HepG2 (cell line): ENCODE data around the gene ITPR1. TPM values are rescaled to one million over a fixed set of nuclear protein-coding genes. Genes with fewer than 3 reads are reported as not detected.

ENCODE experiments used
- ATAC-seq: fragments of 200-7000 bp; cut with Tn5 transposase; 3 replicates; pipeline ENCODE4 v1.9.1; 2020; ENCODE audit warnings: mild to moderate bottlenecking, moderate library complexity
- BruUV-seq: library from RNA; stranded (reverse); fragments of 400-500 nt; replicated peaks from 2 replicates; lab custom pipeline; 2021; lab: Mats Ljungman, UMichigan
- CTCF ChIA-PET: fragments of 300-600 bp; formaldehyde crosslinking; extraction: SDS; loops from one replicate; lab custom pipeline; 2021; ENCODE audit warnings: low total read pairs, inconsistent platforms, low intra/inter-chr PET ratio; lab: Yijun Ruan, JAX
- POLR2A ChIA-PET: fragments of 350-600 bp; sonication (Branson Sonifier 250); formaldehyde crosslinking; loops from one replicate; lab custom pipeline; 2020; ENCODE audit warnings: antibody characterized with exemption, inconsistent platforms; lab: Yijun Ruan, JAX
- DNase-seq: peaks from one replicate; pipeline ENCODE4 v3.0.0-alpha.2; 2015; ENCODE audit warnings: low spot score
- FAIRE-seq: peaks from 3 replicates; lab custom pipeline; 2011; peaks lifted over from hg19 to GRCh38; lab: Jason Lieb, UNC
- H2AFZ ChIP-seq: one replicate; pipeline ENCODE4 v1.6.1; 2011; ENCODE audit warnings: low read length, inconsistent platforms
- H3K27ac ChIP-seq: fragments of 300-600 bp; 3 replicates; pipeline ENCODE4 v1.8.0; 2011; ENCODE audit warnings: mixed run types, mild to moderate bottlenecking, mixed read lengths, low read length, inconsistent platforms; ENCODE audit not compliant: insufficient read depth; ENCODE audit errors: extremely low read length
- H3K27me3 ChIP-seq, 2 experiments: fragments of 200-600 bp in 1 of 2; 2 replicates in 1 of 2; 3 replicates in 1 of 2; pipeline versions ENCODE4 v1.6.0 to v1.8.0; 2011; ENCODE audit warnings: low read length in 2 of 2, mild to moderate bottlenecking in 2 of 2, moderate library complexity in 2 of 2, inconsistent platforms in 1 of 2; ENCODE audit not compliant: insufficient read depth in 2 of 2, control insufficient read depth in 1 of 2
- H3K36me3 ChIP-seq, 2 experiments: fragments of 200-600 bp in 1 of 2; replicated peaks in 1 of 2; 2 replicates in 1 of 2; 3 replicates in 1 of 2; pipeline versions ENCODE4 v1.5.1 to v1.8.0; 2011; ENCODE audit warnings: low read length in 2 of 2, inconsistent platforms in 1 of 2; ENCODE audit not compliant: insufficient read depth in 2 of 2, control insufficient read depth in 1 of 2
- H3K4me1 ChIP-seq: 2 replicates; pipeline ENCODE4 v1.5.1; 2012; ENCODE audit warnings: low read length, inconsistent platforms; ENCODE audit not compliant: insufficient read depth
- H3K4me2 ChIP-seq: 2 replicates; pipeline ENCODE4 v1.6.0; 2011; ENCODE audit warnings: low read depth, low read length, inconsistent platforms
- H3K4me3 ChIP-seq, 3 experiments: fragments of 200-600 bp in 1 of 3; sonication (generic), shearing (Covaris generic) in 1 of 3; replicated peaks in 1 of 3; 2 replicates each; pipeline ENCODE4 v1.5.1; 2011 to 2016; ENCODE audit warnings: low read length in 3 of 3, inconsistent platforms in 2 of 3, low read depth in 2 of 3, mild to moderate bottlenecking in 2 of 3, control low read depth in 1 of 3, mixed read lengths in 1 of 3; ENCODE audit not compliant: insufficient read depth in 1 of 3
- H3K79me2 ChIP-seq: one replicate; pipeline ENCODE4 v1.6.1; 2011; ENCODE audit warnings: low read length, inconsistent platforms; ENCODE audit not compliant: insufficient read depth
- H3K9ac ChIP-seq: 2 replicates; pipeline ENCODE4 v1.6.0; 2011; ENCODE audit warnings: mild to moderate bottlenecking, low read depth, low read length, inconsistent platforms; ENCODE audit not compliant: insufficient read depth
- H3K9me3 ChIP-seq: 2 replicates; pipeline ENCODE4 v1.5.1; 2012; ENCODE audit warnings: mild to moderate bottlenecking, low read length
- H4K20me1 ChIP-seq: 2 replicates; pipeline ENCODE4 v1.6.0; 2011; ENCODE audit warnings: inconsistent platforms, mild to moderate bottlenecking, low read length, moderate library complexity; ENCODE audit not compliant: insufficient read depth
- IRF2 ChIP-seq: IDR thresholded peaks from 2 replicates; pipeline ENCODE4 v1.6.1; 2018; ENCODE audit warnings: missing genetic modification reagents, missing compliant biosample characterization
- PHF20 ChIP-seq: sonication (generic); formaldehyde crosslinking; IDR thresholded peaks from 2 replicates; pipeline ENCODE4 v1.5.0; 2020; ENCODE audit warnings: mild to moderate bottlenecking, missing genetic modification reagents
- ZFP37 ChIP-seq: sonication (generic); formaldehyde crosslinking; IDR thresholded peaks from 2 replicates; pipeline ENCODE4 v1.4.0; 2020; ENCODE audit warnings: missing genetic modification reagents, borderline replicate concordance
- ZFP82 ChIP-seq: sonication (generic); formaldehyde crosslinking; IDR thresholded peaks from 2 replicates; pipeline ENCODE4 v1.5.1; 2020; ENCODE audit warnings: mild to moderate bottlenecking, missing genetic modification reagents, borderline replicate concordance
- ZNF138 ChIP-seq: sonication (generic); formaldehyde crosslinking; IDR thresholded peaks from 2 replicates; pipeline ENCODE4 v1.5.0; 2020; ENCODE audit warnings: mild to moderate bottlenecking, low read depth, missing genetic modification reagents
- ZNF772 ChIP-seq: sonication (generic); formaldehyde crosslinking; IDR thresholded peaks from 2 replicates; pipeline ENCODE4 v1.5.0; 2020; ENCODE audit warnings: mild to moderate bottlenecking, missing genetic modification reagents
- ZNF776 ChIP-seq: sonication (generic); formaldehyde crosslinking; IDR thresholded peaks from 2 replicates; pipeline ENCODE4 v1.4.0; 2020; ENCODE audit warnings: mild to moderate bottlenecking, missing genetic modification reagents
- WGBS: methylation state at CpG from one replicate; pipeline ENCODE4 v1.1.6; 2017; ENCODE audit warnings: low lambda C conversion rate; 5-methylcytosine and 5-hydroxymethylcytosine counted together
- in situ Hi-C: cut with HindIII; loops from 2 replicates; pipeline ENCODE4 v1.10.0; 2017; ENCODE audit warnings: low pct_unique_long_range_greater_than_20kb; ENCODE audit not compliant: extremely low pct_ligation_motif_present
- intact Hi-C: fragments of 100-400 bp; cut with micrococcal nuclease; formaldehyde crosslinking; loops from one replicate; pipeline ENCODE4 v1.10.0; 2022; ENCODE audit not compliant: unreplicated experiment
- polyA plus RNA-seq, 8 experiments: library from polyadenylated mRNA; depleted of rRNA in 3 of 8; stranded (reverse) in 7 of 8; unstranded in 1 of 8; fragments of >200 nt; fragmentation: Illumina TruSeq in 4 of 8; extraction: Trizol in 4 of 8; gene quantifications; 2 replicates each; pipeline versions ENCODE4 v1.2.1 to v1.2.3, GENCODE V29; 2011 to 2016; ENCODE audit warnings: low read depth in 4 of 8, missing spikeins in 1 of 8, mixed read lengths in 1 of 8; ENCODE audit not compliant: insufficient read depth in 1 of 8
- total RNA-seq, 5 experiments: library from RNA; depleted of rRNA; stranded (reverse); fragments of >200 nt; fragmentation: Illumina TruSeq; extraction: Trizol; gene quantifications; 2 replicates each; pipeline ENCODE4 v1.2.3, GENCODE V29; 2016; ENCODE audit warnings: low read depth in 1 of 5
- TF ChIP-seq, protein P1 (sequence below): sonication (generic); formaldehyde crosslinking; IDR thresholded peaks from 2 replicates; pipeline ENCODE4 v1.5.1; 2020; ENCODE audit warnings: mild to moderate bottlenecking, missing genetic modification reagents
- TF ChIP-seq, protein P2 (sequence below): sonication (generic); formaldehyde crosslinking; IDR thresholded peaks from 2 replicates; pipeline ENCODE4 v1.8.1; 2023; ENCODE audit warnings: mild to moderate bottlenecking, missing genetic modification reagents, borderline replicate concordance
- TF ChIP-seq, protein P3 (sequence below): sonication (generic); formaldehyde crosslinking; IDR thresholded peaks from 2 replicates; pipeline ENCODE4 v1.5.0; 2020; ENCODE audit warnings: missing genetic modification reagents, mild to moderate bottlenecking, borderline replicate concordance
- TF ChIP-seq, protein P4 (sequence below): fragments of 450-650 bp; IDR thresholded peaks from 2 replicates; pipeline ENCODE4 v1.6.1; 2016
- TF ChIP-seq, protein P5 (sequence below): sonication (generic); formaldehyde crosslinking; IDR thresholded peaks from 2 replicates; pipeline ENCODE4 v1.5.0; 2020; ENCODE audit warnings: missing genetic modification reagents
- TF ChIP-seq, protein P6 (sequence below): sonication (generic); formaldehyde crosslinking; IDR thresholded peaks from 2 replicates; pipeline ENCODE4 v1.5.0; 2020; ENCODE audit warnings: missing genetic modification reagents

Gene ITPR1
- total and polyA plus RNA-seq, 2 of the 13 experiments (the other 11 are each of a cell fraction or from before 2014, with no cell fraction given): 10.0 to 11.4 TPM

DNA sequence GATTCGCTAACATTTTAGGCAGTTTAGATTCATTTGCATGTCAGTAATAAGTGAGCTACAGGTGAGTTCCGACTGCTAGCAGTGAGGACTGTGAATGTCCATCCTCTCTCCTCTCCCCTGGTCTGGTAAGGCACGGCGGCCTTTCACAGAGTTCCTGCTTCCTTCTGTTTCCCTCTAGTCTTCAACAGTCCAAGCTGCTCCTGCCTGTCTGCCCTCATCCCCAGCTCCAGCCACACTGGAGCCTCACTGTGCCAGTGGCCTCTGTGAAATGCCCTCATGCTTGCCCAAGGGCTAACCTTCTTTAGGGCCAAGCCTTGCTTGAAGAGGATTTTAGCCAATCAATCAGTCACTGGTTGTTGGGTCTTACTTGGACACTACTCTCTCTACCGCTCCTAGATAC lies 340.3 kb downstream of the ITPR1 start (continued):
- TF ChIP-seq, protein P1, sequence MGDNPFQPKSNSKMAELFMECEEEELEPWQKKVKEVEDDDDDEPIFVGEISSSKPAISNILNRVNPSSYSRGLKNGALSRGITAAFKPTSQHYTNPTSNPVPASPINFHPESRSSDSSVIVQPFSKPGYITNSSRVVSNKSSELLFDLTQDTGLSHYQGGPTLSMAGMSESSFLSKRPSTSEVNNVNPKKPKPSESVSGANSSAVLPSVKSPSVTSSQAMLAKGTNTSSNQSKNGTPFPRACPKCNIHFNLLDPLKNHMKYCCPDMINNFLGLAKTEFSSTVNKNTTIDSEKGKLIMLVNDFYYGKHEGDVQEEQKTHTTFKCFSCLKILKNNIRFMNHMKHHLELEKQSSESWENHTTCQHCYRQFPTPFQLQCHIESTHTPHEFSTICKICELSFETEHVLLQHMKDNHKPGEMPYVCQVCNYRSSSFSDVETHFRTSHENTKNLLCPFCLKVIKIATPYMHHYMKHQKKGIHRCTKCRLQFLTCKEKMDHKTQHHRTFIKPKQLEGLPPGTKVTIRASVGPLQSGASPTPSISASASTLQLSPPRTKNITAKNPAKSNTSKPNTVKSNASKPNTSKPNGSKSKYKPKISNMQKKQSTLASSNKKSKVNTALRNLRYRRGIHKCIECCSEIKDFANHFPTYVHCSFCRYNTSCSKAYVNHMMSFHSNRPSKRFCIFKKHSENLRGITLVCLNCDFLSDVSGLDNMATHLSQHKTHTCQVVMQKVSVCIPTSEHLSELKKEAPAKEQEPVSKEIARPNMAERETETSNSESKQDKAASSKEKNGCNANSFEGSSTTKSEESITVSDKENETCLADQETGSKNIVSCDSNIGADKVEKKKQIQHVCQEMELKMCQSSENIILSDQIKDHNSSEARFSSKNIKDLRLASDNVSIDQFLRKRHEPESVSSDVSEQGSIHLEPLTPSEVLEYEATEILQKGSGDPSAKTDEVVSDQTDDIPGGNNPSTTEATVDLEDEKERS (CRISPR knock-in tag): no peak
- TF ChIP-seq IRF2 (CRISPR knock-in tag) (no peak), PHF20 (CRISPR knock-in tag) (no peak), ZFP37 (CRISPR knock-in tag) (no peak), ZNF138 (no peak), ZNF772 (CRISPR knock-in tag) (no peak)
- TF ChIP-seq, protein P2, sequence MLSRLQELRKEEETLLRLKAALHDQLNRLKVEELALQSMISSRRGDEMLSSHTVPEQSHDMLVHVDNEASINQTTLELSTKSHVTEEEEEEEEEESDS (CRISPR knock-in tag): no peak
- TF ChIP-seq, all 625 proteins: peak for 0

DNA sequence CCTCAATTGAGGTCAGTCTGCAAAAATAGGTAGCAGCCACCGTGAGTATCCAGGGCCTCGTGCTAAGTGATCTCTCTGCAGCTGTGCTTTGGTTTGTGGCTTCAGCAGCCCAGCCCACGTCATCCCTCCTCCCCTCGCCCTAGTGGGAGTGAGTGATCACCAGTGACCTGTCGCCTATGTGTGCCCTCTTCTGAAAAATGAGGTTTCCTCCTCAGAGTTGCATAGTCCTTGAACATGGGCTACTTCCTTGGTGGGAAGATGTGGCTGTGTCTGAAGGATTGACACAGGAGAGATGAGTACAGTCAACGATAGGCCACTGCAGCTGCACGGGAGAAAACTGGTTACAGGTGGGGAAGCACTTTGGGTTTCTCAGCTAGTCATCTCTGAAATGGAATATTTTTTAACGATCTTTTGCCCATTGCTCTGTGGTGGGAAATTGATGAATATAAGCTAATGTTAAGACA lies 341.3 kb downstream of the ITPR1 start:
- FAIRE-seq: no peak
- H3K9me3 ChIP-seq: no peaks in the 10 kb centered on the region
- no peaks in the 10 kb centered on the region for H3K27me3 ChIP-seq
- no peaks in the 10 kb centered on the region for H3K4me1 ChIP-seq
- H3K27ac ChIP-seq: no peak overlapping the region
- WGBS: 94% methylated on average over 8 of the region's 8 CpGs
- no peak overlapping the region for H3K4me3 ChIP-seq
- no peak overlapping the region for H2AFZ ChIP-seq
- H3K9ac ChIP-seq: no peak overlapping the region
- ATAC-seq: no peak
- no peak overlapping the region for H3K4me2 ChIP-seq
- intact Hi-C loops: no loop called here
- no peaks in the 10 kb centered on the region for H4K20me1 ChIP-seq
- in situ Hi-C loops: no loop called here
- peaks cover 4 to 18% of the 10 kb centered on the region in 2 experiments; a peak in 3 of 5 replicates for H3K36me3 ChIP-seq
- no peaks in the 10 kb centered on the region for H3K79me2 ChIP-seq
- POLR2A ChIA-PET: no interaction called here
- no peak for DNase-seq
- no TSS peak for BruUV-seq
- CTCF ChIA-PET: no interaction called here
- TF ChIP-seq, protein P3, sequence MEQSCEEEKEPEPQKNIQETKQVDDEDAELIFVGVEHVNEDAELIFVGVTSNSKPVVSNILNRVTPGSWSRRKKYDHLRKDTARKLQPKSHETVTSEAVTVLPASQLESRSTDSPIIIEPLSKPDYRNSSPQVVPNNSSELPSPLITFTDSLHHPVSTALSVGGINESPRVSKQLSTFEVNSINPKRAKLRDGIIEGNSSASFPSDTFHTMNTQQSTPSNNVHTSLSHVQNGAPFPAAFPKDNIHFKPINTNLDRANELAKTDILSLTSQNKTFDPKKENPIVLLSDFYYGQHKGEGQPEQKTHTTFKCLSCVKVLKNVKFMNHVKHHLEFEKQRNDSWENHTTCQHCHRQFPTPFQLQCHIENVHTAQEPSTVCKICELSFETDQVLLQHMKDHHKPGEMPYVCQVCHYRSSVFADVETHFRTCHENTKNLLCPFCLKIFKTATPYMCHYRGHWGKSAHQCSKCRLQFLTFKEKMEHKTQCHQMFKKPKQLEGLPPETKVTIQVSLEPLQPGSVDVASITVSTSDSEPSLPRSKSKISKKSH (CRISPR knock-in tag): no peak
- TF ChIP-seq ZFP82 (CRISPR knock-in tag) (no peak), ZNF776 (no peak)
- TF ChIP-seq, protein P4, sequence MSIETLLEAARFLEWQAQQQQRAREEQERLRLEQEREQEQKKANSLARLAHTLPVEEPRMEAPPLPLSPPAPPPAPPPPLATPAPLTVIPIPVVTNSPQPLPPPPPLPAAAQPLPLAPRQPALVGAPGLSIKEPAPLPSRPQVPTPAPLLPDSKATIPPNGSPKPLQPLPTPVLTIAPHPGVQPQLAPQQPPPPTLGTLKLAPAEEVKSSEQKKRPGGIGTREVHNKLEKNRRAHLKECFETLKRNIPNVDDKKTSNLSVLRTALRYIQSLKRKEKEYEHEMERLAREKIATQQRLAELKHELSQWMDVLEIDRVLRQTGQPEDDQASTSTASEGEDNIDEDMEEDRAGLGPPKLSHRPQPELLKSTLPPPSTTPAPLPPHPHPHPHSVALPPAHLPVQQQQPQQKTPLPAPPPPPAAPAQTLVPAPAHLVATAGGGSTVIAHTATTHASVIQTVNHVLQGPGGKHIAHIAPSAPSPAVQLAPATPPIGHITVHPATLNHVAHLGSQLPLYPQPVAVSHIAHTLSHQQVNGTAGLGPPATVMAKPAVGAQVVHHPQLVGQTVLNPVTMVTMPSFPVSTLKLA: no peak
- TF ChIP-seq, protein P5, sequence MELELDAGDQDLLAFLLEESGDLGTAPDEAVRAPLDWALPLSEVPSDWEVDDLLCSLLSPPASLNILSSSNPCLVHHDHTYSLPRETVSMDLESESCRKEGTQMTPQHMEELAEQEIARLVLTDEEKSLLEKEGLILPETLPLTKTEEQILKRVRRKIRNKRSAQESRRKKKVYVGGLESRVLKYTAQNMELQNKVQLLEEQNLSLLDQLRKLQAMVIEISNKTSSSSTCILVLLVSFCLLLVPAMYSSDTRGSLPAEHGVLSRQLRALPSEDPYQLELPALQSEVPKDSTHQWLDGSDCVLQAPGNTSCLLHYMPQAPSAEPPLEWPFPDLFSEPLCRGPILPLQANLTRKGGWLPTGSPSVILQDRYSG: no peak
- TF ChIP-seq, protein P6, sequence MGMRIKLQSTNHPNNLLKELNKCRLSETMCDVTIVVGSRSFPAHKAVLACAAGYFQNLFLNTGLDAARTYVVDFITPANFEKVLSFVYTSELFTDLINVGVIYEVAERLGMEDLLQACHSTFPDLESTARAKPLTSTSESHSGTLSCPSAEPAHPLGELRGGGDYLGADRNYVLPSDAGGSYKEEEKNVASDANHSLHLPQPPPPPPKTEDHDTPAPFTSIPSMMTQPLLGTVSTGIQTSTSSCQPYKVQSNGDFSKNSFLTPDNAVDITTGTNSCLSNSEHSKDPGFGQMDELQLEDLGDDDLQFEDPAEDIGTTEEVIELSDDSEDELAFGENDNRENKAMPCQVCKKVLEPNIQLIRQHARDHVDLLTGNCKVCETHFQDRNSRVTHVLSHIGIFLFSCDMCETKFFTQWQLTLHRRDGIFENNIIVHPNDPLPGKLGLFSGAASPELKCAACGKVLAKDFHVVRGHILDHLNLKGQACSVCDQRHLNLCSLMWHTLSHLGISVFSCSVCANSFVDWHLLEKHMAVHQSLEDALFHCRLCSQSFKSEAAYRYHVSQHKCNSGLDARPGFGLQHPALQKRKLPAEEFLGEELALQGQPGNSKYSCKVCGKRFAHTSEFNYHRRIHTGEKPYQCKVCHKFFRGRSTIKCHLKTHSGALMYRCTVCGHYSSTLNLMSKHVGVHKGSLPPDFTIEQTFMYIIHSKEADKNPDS (CRISPR knock-in tag): no peak
